ENCODE measurements around the gene CAMK1. TPM values are rescaled to one million over a fixed set of nuclear protein-coding genes. Genes with fewer than 3 reads are reported as not detected.

The CAMK1 gene
- 7.2 TPM in 2 replicates for total RNA-seq
- polyA plus RNA-seq (2012): 13.1 TPM

GRCh38 chr3:9769426-9770275, at the start of gene CAMK1:
Gene CAMK1, minus strand, starts transcription at chr3:9769947. Its CDS starts 2,198 bp downstream, at chr3:9767749.
- peak; percentile 70 for DNase-seq (ENCODE audit: low read depth)

DNA sequence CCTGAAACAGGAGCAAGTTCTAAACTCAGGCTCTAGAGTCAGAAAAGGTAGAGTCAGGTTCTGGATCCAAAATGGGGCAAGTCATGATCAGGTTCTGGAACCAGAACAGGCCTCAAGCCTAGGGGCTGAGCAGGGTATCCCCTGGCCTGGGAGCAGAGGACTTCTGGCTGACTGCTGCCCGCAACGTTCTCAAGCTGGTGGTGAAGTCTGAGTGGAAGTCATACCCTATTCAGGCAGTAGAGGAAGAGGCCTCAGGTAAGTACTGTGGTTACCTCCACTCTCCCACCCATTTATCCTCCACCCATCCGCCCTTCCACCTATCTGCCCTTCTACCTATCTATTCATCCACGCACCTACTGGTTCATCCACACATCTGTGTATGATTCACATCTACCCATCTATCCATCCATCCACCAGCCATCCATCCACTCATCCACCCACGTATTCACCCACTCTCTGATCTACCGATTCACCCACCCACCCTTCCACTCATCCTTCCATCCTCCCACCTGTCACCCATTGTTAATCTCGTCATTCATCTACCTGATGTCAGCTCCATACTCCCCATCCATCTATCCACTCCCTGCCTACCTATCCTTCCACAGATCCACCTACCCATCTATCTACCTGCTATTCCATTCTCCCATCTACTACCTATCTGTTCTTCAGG, 49.1 kb upstream of the CAMK1 start:
- no peak for DNase-seq (ENCODE audit: low read depth)

DNA sequence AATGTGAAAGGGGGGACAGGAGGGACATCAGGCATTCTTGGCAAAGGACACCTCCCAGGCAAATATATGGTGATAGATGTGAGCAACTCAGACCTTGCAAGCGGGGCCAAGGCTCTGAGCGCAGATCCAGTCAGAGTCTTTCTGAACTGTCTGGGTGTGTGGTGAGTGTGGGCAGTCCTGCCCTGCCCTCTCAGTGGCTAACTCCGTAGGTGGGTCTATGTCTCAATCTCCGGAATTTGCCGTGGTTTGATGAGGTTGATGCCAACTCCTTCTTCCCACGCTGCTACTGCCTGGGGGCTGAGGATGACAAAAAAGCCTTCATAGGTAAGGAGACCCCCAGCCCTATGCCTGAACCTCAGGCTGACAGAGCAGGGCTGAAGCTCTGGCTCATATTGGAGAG, 47.7 kb upstream of the CAMK1 start:
- no peak for DNase-seq (ENCODE audit: low read depth)

GRCh38 chr3:9815986-9816385, 46.2 kb upstream of the CAMK1 start:
- DNase-seq (ENCODE audit: low read depth): no peak

- no peak for DNase-seq (ENCODE audit: low read depth)
Observed at GRCh38 chr3:9812870-9813483, 43.2 kb upstream of the CAMK1 start.

DNA sequence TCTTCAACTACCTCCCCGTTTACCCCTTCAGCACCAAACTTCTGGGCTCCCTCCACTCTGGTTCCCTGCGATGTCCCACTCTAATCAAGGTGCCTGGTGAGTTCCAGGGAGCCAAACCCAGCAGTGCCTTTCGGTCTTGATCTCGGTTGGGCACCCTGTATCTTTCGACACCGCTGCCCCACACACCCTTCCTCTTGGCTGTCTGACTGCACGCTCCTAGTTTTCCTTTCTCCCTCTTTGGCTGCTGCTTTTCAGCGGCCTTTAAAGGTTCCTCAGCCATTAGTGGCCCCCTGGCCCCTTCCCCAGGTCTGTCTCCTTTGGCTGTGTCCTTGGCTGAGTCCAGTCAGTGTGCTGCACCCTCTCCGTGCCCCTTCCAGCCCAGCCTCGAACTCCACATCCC, 41.1 kb upstream of the CAMK1 start:
- DNase-seq (ENCODE audit: low read depth): no peak

GRCh38 chr3:9810433-9810770, 40.7 kb upstream of the CAMK1 start:
- no peak for DNase-seq (ENCODE audit: low read depth)

GRCh38 chr3:9809615-9810432, 40.1 kb upstream of the CAMK1 start, which contains the start of gene TTLL3:
Gene TTLL3, plus strand, starts transcription at chr3:9810262. Its CDS starts 400 bp downstream, at chr3:9810662.
- peak; percentile 74 for DNase-seq (ENCODE audit: low read depth)

DNA sequence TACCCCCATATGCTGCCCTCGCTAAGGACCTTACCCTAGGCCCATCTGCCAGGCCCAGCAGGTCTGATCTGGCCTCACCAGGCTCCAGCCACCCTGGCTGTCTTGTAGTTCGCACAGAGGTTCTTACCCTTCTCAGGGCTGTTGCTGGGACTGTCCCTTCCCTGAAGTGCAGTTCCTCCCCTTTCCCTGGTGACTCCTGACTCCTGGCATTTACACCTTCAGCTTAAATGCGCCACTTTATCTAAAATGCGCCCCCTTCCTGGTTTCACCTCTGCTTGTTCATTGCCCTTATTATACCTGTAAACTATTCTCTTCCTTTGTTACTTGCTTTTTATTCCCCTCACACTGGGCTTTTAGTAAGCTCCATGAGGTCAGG, 39.5 kb upstream of the CAMK1 start:
- DNase-seq (ENCODE audit: low read depth): no peak

DNA sequence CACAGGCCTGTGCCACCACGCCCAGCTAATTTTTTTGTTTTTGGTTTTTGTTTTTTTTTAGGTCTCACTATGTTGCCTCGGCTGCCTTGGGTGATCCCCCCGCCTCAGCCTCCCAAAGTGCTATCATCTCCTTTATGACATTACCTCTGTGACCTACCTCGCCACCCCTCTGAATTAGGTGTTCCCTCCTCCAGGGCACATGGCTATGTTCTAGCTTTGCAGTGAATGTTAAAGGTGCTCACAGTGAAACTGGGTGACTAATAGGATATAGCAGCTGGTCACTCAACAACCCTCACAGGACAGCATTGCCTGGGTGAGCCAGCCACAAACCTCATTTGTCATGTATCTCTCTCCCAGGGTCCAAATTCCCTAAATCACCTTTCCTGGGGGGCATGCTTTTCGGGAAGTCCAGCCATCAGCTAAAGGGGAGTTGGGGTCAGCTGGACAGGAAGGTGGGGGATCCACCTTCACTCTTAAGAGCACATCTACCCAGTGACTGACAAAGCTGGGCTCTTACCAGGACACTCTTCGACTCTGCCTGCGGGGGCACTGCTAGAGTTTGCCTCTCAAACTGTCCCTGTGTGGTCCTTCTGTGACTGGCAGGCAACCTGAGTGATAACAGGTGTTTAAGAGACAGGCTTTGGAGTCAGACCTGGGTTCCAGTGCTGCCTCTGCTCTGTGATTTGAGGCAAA, 38.7 kb upstream of the CAMK1 start:
- peak; percentile 74 for DNase-seq (ENCODE audit: low read depth)

DNA sequence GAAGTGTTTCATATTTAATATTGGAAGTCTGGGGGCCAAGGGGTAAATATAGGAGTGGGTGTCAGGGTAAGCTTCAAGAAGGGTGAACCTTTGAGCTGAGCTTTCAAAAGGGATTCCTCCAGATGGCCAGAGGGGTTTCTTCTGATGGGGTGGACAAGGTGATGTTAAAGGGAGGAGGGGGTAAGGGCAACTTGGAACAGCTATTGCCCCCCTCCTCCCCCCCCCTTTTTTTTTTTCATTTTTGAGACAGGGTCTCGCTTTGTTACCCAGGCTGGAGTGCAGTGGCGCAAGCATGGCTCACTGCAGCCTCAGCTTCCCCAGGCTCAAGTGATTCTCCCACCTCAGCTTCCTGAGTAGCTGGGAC, 38.2 kb upstream of the CAMK1 start:
- DNase-seq (ENCODE audit: low read depth): no peak

- no peak for DNase-seq (ENCODE audit: low read depth)
Observed at GRCh38 chr3:9806688-9807589, 37.2 kb upstream of the CAMK1 start.

DNA sequence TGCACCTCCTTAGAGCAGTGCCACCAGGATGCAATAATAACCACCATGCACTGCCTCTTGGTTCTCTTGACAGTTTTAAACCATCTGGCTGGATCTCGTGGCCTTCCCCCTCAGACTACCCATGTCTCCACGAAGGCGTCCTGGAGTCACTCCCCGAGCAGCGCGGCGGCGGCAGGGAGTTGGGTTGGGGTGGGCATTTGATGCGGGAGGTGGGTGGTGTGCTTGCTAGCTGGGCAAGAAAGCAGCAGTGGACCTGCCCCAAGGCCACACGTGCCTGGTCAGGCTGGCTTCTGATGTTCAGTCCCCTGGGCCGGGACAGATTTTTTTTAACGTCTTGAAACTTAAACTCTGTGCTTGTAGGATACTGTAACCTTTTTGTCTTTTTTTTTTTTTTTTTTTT, 36.4 kb upstream of the CAMK1 start:
- DNase-seq (ENCODE audit: low read depth): no peak

GRCh38 chr3:9804996-9805395, 35.2 kb upstream of the CAMK1 start:
- no peak for DNase-seq (ENCODE audit: low read depth)

- peak; percentile 11 for DNase-seq (ENCODE audit: low read depth)
Observed at GRCh38 chr3:9803494-9803893, 33.7 kb upstream of the CAMK1 start.

DNA sequence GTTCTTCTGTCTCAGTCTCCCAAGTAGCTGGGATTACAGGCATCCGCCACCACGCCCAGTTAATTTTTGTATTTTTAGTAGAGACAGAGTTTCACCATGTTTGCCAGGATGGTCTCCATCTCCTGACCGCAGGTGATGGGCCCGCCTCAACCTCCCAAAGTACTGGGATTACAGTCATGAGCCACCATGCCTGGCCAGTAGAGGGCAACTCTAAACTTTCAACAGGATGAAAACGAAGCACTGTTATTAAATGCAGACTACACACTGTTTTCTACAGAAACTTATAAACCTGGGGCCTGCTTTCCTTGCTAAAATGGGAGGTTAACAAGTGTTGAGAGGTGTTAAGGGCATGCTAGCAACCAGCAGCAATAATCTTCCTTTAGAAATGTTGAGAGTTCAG, 30.8 kb upstream of the CAMK1 start:
- DNase-seq (ENCODE audit: low read depth): no peak

- DNase-seq (ENCODE audit: low read depth): no peak
Observed at GRCh38 chr3:9797196-9797945, 27.6 kb upstream of the CAMK1 start.

DNA sequence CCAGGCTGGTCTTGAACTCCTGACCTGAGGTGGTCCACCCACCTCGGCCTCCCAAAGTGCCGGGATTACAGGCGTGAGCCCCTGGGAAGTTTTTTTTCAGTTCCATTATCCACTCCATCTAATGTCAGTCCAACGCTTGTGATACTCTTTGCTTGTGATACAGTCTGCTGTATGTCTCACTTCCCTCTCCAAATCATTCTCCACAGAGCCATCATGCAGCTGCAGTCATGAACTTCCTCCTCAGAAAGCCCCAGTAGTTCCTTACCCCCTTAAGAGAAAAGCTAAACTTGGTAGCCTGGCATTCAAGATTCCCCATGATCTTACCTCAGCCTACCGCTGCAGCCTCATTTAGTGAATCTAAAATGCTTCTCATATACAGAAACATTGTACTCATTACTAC, 25.5 kb upstream of the CAMK1 start:
- DNase-seq (ENCODE audit: low read depth): no peak

DNA sequence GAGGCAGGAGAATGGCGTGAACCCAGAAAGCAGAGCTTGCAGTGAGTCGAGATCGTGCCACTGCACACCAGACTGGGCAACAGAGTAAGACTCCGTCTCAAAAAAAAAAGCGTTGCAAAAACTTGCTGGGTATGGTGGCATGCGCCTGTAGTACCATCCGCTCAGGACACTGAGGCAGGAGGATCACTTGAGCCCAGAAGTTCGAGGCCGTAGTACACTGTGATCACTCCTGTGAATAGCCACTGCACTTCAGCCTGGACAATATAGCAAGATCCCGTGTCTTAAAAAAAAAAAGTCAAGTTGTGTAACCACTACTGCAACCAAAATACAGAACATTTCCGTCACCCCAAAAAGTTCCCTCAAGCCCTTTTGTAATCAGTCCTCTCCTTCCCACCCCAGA, 24.7 kb upstream of the CAMK1 start:
- DNase-seq (ENCODE audit: low read depth): no peak

All from myocyte (in vitro differentiated cells).